Upper lobe of right lung (tissue), 1 donor: ENCODE results near the gene RNF151. TPM values are rescaled to one million over a fixed set of nuclear protein-coding genes. Genes with fewer than 3 reads are reported as not detected.
"Not testable (repeated sequence)": the region's sequence is repeated elsewhere in the genome, so short reads cannot be mapped to it uniquely, and the experiment has no call there.

ENCODE experiments used
- ATAC-seq: fragments of 200-7000 bp; cut with Tn5 transposase; one replicate; pipeline ENCODE4 v1.9.1; 2020; ENCODE audit warnings: mild to moderate bottlenecking, moderate library complexity
- DNase-seq: peaks from one replicate; pipeline ENCODE4 v3.0.0-alpha.2; 2020
- H3K27ac ChIP-seq: fragments of 200-600 bp; one replicate; pipeline ENCODE4 v1.8.0; 2022
- H3K27me3 ChIP-seq: fragments of 200-600 bp; one replicate; pipeline ENCODE4 v1.8.0; 2022; ENCODE audit warnings: mild to moderate bottlenecking
- H3K36me3 ChIP-seq: fragments of 200-600 bp; one replicate; pipeline ENCODE4 v1.8.0; 2022
- H3K4me1 ChIP-seq: fragments of 200-600 bp; one replicate; pipeline ENCODE4 v1.8.0; 2022
- H3K4me3 ChIP-seq: fragments of 200-600 bp; one replicate; pipeline ENCODE4 v1.8.0; 2022; ENCODE audit warnings: mild to moderate bottlenecking
- H3K9me3 ChIP-seq: fragments of 200-600 bp; one replicate; pipeline ENCODE4 v1.8.0; 2022
- intact Hi-C: fragments of 100-400 bp; cut with DNase I; formaldehyde crosslinking; loops from one replicate; pipeline ENCODE4 v1.11.0; 2022
- total RNA-seq: library from RNA; stranded (reverse); fragmentation: NEBNext Ultra II Directional; extraction: Animal tissue kit (Norgen Biotek cat#: 25700); gene quantifications from one replicate; pipeline ENCODE4 v1.2.1, GENCODE V29; 2021
- TF ChIP-seq, protein P1 (sequence below): fragments of 200-600 bp; IDR thresholded peaks from one replicate; pipeline ENCODE4 v1.8.0; 2022; ENCODE audit warnings: antibody characterized with exemption
- donor health status: DM: no; HTN: yes; CAD: no; lungs with severe emphysema.

RNF151 gene
- total RNA-seq, 1 donor from 2014 or later, result not detected

- DNase-seq (peak; percentile 61), ATAC-seq (no peak)
- H3K4me1 ChIP-seq, result peaks cover 6% of the 10 kb centered on the region
- no peak overlapping the region for H3K4me3 ChIP-seq
- intact Hi-C loops, result no loop called here
- peaks cover 84% of the 10 kb centered on the region for H3K27me3 ChIP-seq
- no peak overlapping the region for H3K27ac ChIP-seq
- H3K36me3 ChIP-seq, result no peaks in the 10 kb centered on the region
- TF ChIP-seq, protein P1, sequence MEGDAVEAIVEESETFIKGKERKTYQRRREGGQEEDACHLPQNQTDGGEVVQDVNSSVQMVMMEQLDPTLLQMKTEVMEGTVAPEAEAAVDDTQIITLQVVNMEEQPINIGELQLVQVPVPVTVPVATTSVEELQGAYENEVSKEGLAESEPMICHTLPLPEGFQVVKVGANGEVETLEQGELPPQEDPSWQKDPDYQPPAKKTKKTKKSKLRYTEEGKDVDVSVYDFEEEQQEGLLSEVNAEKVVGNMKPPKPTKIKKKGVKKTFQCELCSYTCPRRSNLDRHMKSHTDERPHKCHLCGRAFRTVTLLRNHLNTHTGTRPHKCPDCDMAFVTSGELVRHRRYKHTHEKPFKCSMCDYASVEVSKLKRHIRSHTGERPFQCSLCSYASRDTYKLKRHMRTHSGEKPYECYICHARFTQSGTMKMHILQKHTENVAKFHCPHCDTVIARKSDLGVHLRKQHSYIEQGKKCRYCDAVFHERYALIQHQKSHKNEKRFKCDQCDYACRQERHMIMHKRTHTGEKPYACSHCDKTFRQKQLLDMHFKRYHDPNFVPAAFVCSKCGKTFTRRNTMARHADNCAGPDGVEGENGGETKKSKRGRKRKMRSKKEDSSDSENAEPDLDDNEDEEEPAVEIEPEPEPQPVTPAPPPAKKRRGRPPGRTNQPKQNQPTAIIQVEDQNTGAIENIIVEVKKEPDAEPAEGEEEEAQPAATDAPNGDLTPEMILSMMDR, result no peak
- H3K9me3 ChIP-seq, result no peaks in the 10 kb centered on the region
Measured at GRCh38 chr16:1919327-1919998, 47.2 kb upstream of the RNF151 start.

- ATAC-seq, H3K27ac ChIP-seq, H3K36me3 ChIP-seq, H3K9me3 ChIP-seq, DNase-seq, H3K4me1 ChIP-seq, H3K4me3 ChIP-seq: not testable (repeated sequence)
- peaks cover 82% of the 10 kb centered on the region for H3K27me3 ChIP-seq
- intact Hi-C loops, result loop anchor here (10.0 kb wide), 1 partner anchor 55 kb away; no protein-coding TSS in a partner anchor
Measured at GRCh38 chr16:1920122-1920521, 46.5 kb upstream of the RNF151 start.

GRCh38 chr16:1920727-1921171 is 45.9 kb upstream of the RNF151 start:
- TF ChIP-seq, protein P1, result no peak
- H3K27me3 ChIP-seq, result peaks cover 77% of the 10 kb centered on the region
- ATAC-seq, result peak; percentile 52
- H3K4me3 ChIP-seq, result no peak overlapping the region
- intact Hi-C loops, result loop anchor here (10.0 kb wide), 1 partner anchor 56 kb away; no protein-coding TSS in a partner anchor
- peak; percentile 55 for DNase-seq
- H3K4me1 ChIP-seq, result peaks cover 6% of the 10 kb centered on the region
- H3K36me3 ChIP-seq, result no peaks in the 10 kb centered on the region
- H3K27ac ChIP-seq, result no peak overlapping the region
- no peaks in the 10 kb centered on the region for H3K9me3 ChIP-seq

- intact Hi-C loops, result loop anchor here (10.0 kb wide), 1 partner anchor 58 kb away; no protein-coding TSS in a partner anchor
- H3K4me1 ChIP-seq, result peaks cover 6% of the 10 kb centered on the region
- no peaks in the 10 kb centered on the region for H3K36me3 ChIP-seq
- no peak overlapping the region for H3K4me3 ChIP-seq
- no peaks in the 10 kb centered on the region for H3K9me3 ChIP-seq
- H3K27me3 ChIP-seq, result peaks cover 64% of the 10 kb centered on the region
- H3K27ac ChIP-seq, result no peak overlapping the region
- TF ChIP-seq, protein P1, result no peak
- DNase-seq, result no peak
- ATAC-seq, result no peak
Measured at GRCh38 chr16:1922357-1922756, 44.3 kb upstream of the RNF151 start.

GRCh38 chr16:1923299-1924034 is 43.2 kb upstream of the RNF151 start:
- no peak for DNase-seq
- intact Hi-C loops, result loop anchor here (10.0 kb wide), 1 partner anchor 59 kb away; no protein-coding TSS in a partner anchor
- ATAC-seq, result peak; percentile 56

More at GRCh38 chr16:1923299-1924034, 43.2 kb upstream of the RNF151 start:
- Histone ChIP-seq H3K9me3 (no peaks in the 10 kb centered on the region), H3K36me3 (no peaks in the 10 kb centered on the region), H3K4me1 (peaks cover 6% of the 10 kb centered on the region), H3K27me3 (peaks cover 58% of the 10 kb centered on the region), H3K27ac (no peak overlapping the region), H3K4me3 (no peak overlapping the region)
- TF ChIP-seq, protein P1, result peak; percentile 13
